SH-SY5Y (cell line): ENCODE results near the gene SKAP1.

Experiments
- GATA2 ChIP-seq: IDR thresholded peaks from 2 replicates; pipeline ENCODE4 v1.6.1; 2011; ENCODE audit warnings: mild to moderate bottlenecking, low read depth, low read length
- GATA3 ChIP-seq: IDR thresholded peaks from 2 replicates; pipeline ENCODE4 v1.6.1; 2011; ENCODE audit warnings: low read depth, mild to moderate bottlenecking, low read length, moderate library complexity

SKAP1 gene

GRCh38 chr17:48439110-48439850, 9.3 kb upstream of the SKAP1 start:
- TF ChIP-seq GATA3: no peak
- no peak for TF ChIP-seq GATA2

GRCh38 chr17:48438516-48439061, 8.6 kb upstream of the SKAP1 start:
- TF ChIP-seq GATA2 (no peak), GATA3 (no peak)

- TF ChIP-seq GATA3 (no peak), GATA2 (no peak)
These were observed 3.9 kb upstream of the SKAP1 start for GRCh38 chr17:48433896-48434295.

- TF ChIP-seq GATA3 (no peak), GATA2 (no peak)
These were observed 3.1 kb upstream of the SKAP1 start for GRCh38 chr17:48432820-48433775.

- TF ChIP-seq GATA2: no peak
- TF ChIP-seq GATA3: no peak
These were observed 858 bp downstream of the SKAP1 start for GRCh38 chr17:48429156-48429555.

- TF ChIP-seq GATA3 (no peak), GATA2 (no peak)
These were observed 2.4 kb downstream of the SKAP1 start for GRCh38 chr17:48427598-48427997.

- TF ChIP-seq GATA2 (no peak), GATA3 (no peak)
These were observed 3.1 kb downstream of the SKAP1 start for GRCh38 chr17:48426761-48427500.

GRCh38 chr17:48426019-48426665, 3.9 kb downstream of the SKAP1 start:
- TF ChIP-seq GATA3 (no peak), GATA2 (no peak)

GRCh38 chr17:48420823-48421222, 9.2 kb downstream of the SKAP1 start:
- TF ChIP-seq GATA3 (no peak), GATA2 (no peak)

- TF ChIP-seq GATA3 (no peak), GATA2 (no peak)
These were observed 13.0 kb downstream of the SKAP1 start for GRCh38 chr17:48416971-48417370.

- TF ChIP-seq GATA2 (no peak), GATA3 (no peak)
These were observed 16.2 kb downstream of the SKAP1 start for GRCh38 chr17:48413613-48414405.

- TF ChIP-seq GATA2: no peak
- TF ChIP-seq GATA3: no peak
These were observed 17.2 kb downstream of the SKAP1 start for GRCh38 chr17:48412841-48413240.

GRCh38 chr17:48409607-48410006, 20.4 kb downstream of the SKAP1 start:
- TF ChIP-seq GATA3 (no peak), GATA2 (no peak)
